Hepatocyte (in vitro differentiated cells): ENCODE measurements around the gene SHISA6.

Experiments used
- CTCF ChIP-seq: fragments of 200-600 bp; sonication (generic); IDR thresholded peaks from 2 replicates; pipeline ENCODE4 v1.5.1; 2016; ENCODE audit warnings: antibody characterized with exemption, mild to moderate bottlenecking; ENCODE audit not compliant: poor library complexity
- EZH2 ChIP-seq: fragments of 200-600 bp; sonication (generic); IDR thresholded peaks from 2 replicates; pipeline ENCODE4 v1.6.1; 2016; ENCODE audit warnings: antibody characterized with exemption, mild to moderate bottlenecking, borderline replicate concordance
- EZH2phosphoT487 ChIP-seq: fragments of 200-600 bp; sonication (generic); IDR thresholded peaks from one replicate; pipeline ENCODE4 v1.6.1; 2018; ENCODE audit warnings: antibody characterized with exemption, mild to moderate bottlenecking, low read depth, moderate library complexity; ENCODE audit not compliant: unreplicated experiment, severe bottlenecking

- no peak for TF ChIP-seq EZH2
- no peak for TF ChIP-seq CTCF
- no peak for TF ChIP-seq EZH2phosphoT487
Observed at GRCh38 chr17:11583306-11583992, 342.4 kb downstream of the SHISA6 start.
